B cell (primary cell): ENCODE results near the gene CACNA1D. TPM values are rescaled to one million over a fixed set of nuclear protein-coding genes. Genes with fewer than 3 reads are reported as not detected.

Experiments
- ATAC-seq: fragments of 200-7000 bp; cut with Tn5 transposase; one replicate; pipeline ENCODE4 v1.10.0; 2021; ENCODE audit warnings: low read depth, mild to moderate bottlenecking, moderate number of reproducible peaks, moderate library complexity
- CTCF ChIA-PET: fragments of 350-600 bp; sonication (Branson Sonifier 250); formaldehyde crosslinking; loops from one replicate; lab custom pipeline; 2021; ENCODE audit warnings: antibody characterized with exemption, inconsistent platforms; lab: Charles Lee
- POLR2A ChIA-PET: fragments of 350-600 bp; sonication (Branson Sonifier 250); formaldehyde crosslinking; loops from one replicate; lab custom pipeline; 2021; ENCODE audit warnings: antibody characterized with exemption; lab: Charles Lee
- DNase-seq: peaks from one replicate; pipeline ENCODE4 v3.0.0; 2013
- H2AFZ ChIP-seq: 2 replicates; pipeline ENCODE4 v1.6.1; 2012; ENCODE audit warnings: mild to moderate bottlenecking, low read depth, low read length; ENCODE audit not compliant: insufficient read depth, poor library complexity, severe bottlenecking
- H3K27ac ChIP-seq, 2 donors: 1 replicate in 1 of 2; 2 replicates in 1 of 2; pipeline ENCODE4 v1.5.1; 2012 to 2013; ENCODE audit warnings: low read length in 2 of 2, mild to moderate bottlenecking in 2 of 2, moderate library complexity in 1 of 2
- H3K27me3 ChIP-seq, 4 experiments: fragments of 200-600 bp in 1 of 4; sonication (generic) in 1 of 4; replicated peaks in 1 of 4; 1 replicate in 2 of 4; 2 replicates in 2 of 4; pipeline versions ENCODE4 v1.6.1 to v1.7.0; 2013 to 2016; ENCODE audit warnings: low read length in 3 of 4, mild to moderate bottlenecking in 2 of 4, mixed read lengths in 1 of 4, moderate library complexity in 1 of 4; ENCODE audit not compliant: insufficient read depth in 4 of 4, control insufficient read depth in 3 of 4; ENCODE audit errors: control extremely low read depth in 1 of 4
- H3K36me3 ChIP-seq, 2 experiments: replicated peaks in 1 of 2; 1 replicate in 1 of 2; 2 replicates in 1 of 2; pipeline versions ENCODE4 v1.6.1 to v1.7.1; 2013; ENCODE audit warnings: low read length in 1 of 2; ENCODE audit not compliant: insufficient read depth in 2 of 2, control insufficient read depth in 1 of 2; ENCODE audit errors: control extremely low read depth in 1 of 2, extremely low read depth in 1 of 2
- H3K4me1 ChIP-seq, 2 donors: fragments of 200-600 bp in 1 of 2; sonication (generic) in 1 of 2; 1 replicate in 1 of 2; 2 replicates in 1 of 2; pipeline versions ENCODE4 v1.5.1 to v1.6.1; 2013 to 2017; ENCODE audit warnings: low read length in 2 of 2; ENCODE audit not compliant: control insufficient read depth in 2 of 2, insufficient read depth in 2 of 2
- H3K4me2 ChIP-seq: replicated peaks from 2 replicates; pipeline ENCODE3; 2012; ENCODE audit warnings: mild to moderate bottlenecking, low read depth, low read length; ENCODE audit not compliant: poor library complexity, severe bottlenecking
- H3K4me3 ChIP-seq, 5 experiments: fragments of 200-600 bp in 1 of 5; sonication (generic) in 1 of 5; 1 replicate in 3 of 5; 2 replicates in 2 of 5; pipeline versions ENCODE4 v1.5.1 to v1.7.0; 2011 to 2016; ENCODE audit warnings: low read length in 4 of 5, mild to moderate bottlenecking in 4 of 5, low read depth in 2 of 5, control low read depth in 1 of 5, moderate library complexity in 1 of 5; ENCODE audit not compliant: insufficient read depth in 1 of 5; ENCODE audit errors: control extremely low read depth in 1 of 5, extremely low read depth in 1 of 5
- H3K79me2 ChIP-seq: fragments of 200-600 bp; sonication (generic); one replicate; pipeline ENCODE4 v1.6.0; 2016; ENCODE audit warnings: low read length; ENCODE audit not compliant: control insufficient read depth, insufficient read depth
- H3K9ac ChIP-seq: fragments of 200-600 bp; sonication (generic); 2 replicates; pipeline ENCODE4 v1.6.1; 2017; ENCODE audit warnings: mild to moderate bottlenecking, low read length, moderate library complexity
- H3K9me3 ChIP-seq, 3 donors: one replicate each; pipeline versions ENCODE4 v1.6.1 to v1.7.1; 2013; ENCODE audit warnings: low read length in 2 of 3; ENCODE audit not compliant: control insufficient read depth in 2 of 3, insufficient read depth in 1 of 3; ENCODE audit errors: control extremely low read depth in 1 of 3
- H4K20me1 ChIP-seq: 2 replicates; pipeline ENCODE4 v1.6.0; 2012; ENCODE audit warnings: mild to moderate bottlenecking, low read length; ENCODE audit not compliant: insufficient read depth, control insufficient read depth, poor library complexity, severe bottlenecking
- H3K27ac Mint-ChIP-seq: one replicate; pipeline ENCODE4 v1.8.0; 2021; ENCODE audit warnings: mixed read lengths
- H3K27me3 Mint-ChIP-seq: one replicate; pipeline ENCODE4 v1.8.0; 2021; ENCODE audit warnings: mixed read lengths
- H3K4me1 Mint-ChIP-seq: one replicate; pipeline ENCODE4 v1.8.0; 2021; ENCODE audit warnings: mixed read lengths
- H3K4me3 Mint-ChIP-seq: one replicate; pipeline ENCODE4 v1.8.0; 2021; ENCODE audit warnings: mixed read lengths
- H3K9me3 Mint-ChIP-seq: one replicate; pipeline ENCODE4 v1.8.0; 2022; ENCODE audit warnings: mixed read lengths; ENCODE audit not compliant: insufficient read depth
- CTCF ChIP-seq: fragments of 200-600 bp; IDR thresholded peaks from one replicate; pipeline ENCODE4 v1.8.0; 2022; ENCODE audit warnings: antibody characterized with exemption, mild to moderate bottlenecking
- EZH2 ChIP-seq: IDR thresholded peaks from 2 replicates; pipeline ENCODE4 v1.6.1; 2012; ENCODE audit warnings: borderline replicate concordance, low read depth, mild to moderate bottlenecking, moderate library complexity, low read length; ENCODE audit not compliant: insufficient read depth, poor library complexity, severe bottlenecking
- WGBS: methylation state at CpG from one replicate; pipeline ENCODE4 v1.1.5; 2013; ENCODE audit warnings: missing lambda C conversion rate; ENCODE audit not compliant: insufficient coverage; 5-methylcytosine and 5-hydroxymethylcytosine counted together
- intact Hi-C: fragments of 100-400 bp; cut with micrococcal nuclease; formaldehyde crosslinking; loops from one replicate; pipeline ENCODE4 v1.10.0; 2022
- polyA plus RNA-seq: library from polyadenylated mRNA; depleted of rRNA; stranded (reverse); fragments of >200 nt; gene quantifications from 2 replicates; pipeline ENCODE4 v1.2.3, GENCODE V29; 2012
- total RNA-seq, 2 donors: library from RNA; stranded (reverse); fragments of 120-200 nt in 1 of 2; gene quantifications; 1 replicate in 1 of 2; 2 replicates in 1 of 2; pipeline versions ENCODE4 v1.2.3 to v1.2.4, GENCODE V29; 2013 to 2022

The CACNA1D gene
- total and polyA plus RNA-seq, 2 donors (not counting 1 experiment from before 2014, with no cell fraction given): 0.06 to 0.07 TPM

- no peak overlapping the region for H3K4me3 ChIP-seq
- ATAC-seq: no peak
- no peaks in the 10 kb centered on the region for H3K79me2 ChIP-seq
- H3K27me3 ChIP-seq: peaks cover 0 to 5% (median 0%) of the 10 kb centered on the region in 4 experiments
- peaks cover 11% of the 10 kb centered on the region for H3K27me3 Mint-ChIP-seq
- no peaks in the 10 kb centered on the region for H4K20me1 ChIP-seq
- H3K9ac ChIP-seq: no peak overlapping the region
- H3K4me1 ChIP-seq: no peaks in the 10 kb centered on the region
- H3K9me3 Mint-ChIP-seq: no peaks in the 10 kb centered on the region
- no peak for DNase-seq
- intact Hi-C loops: no loop called here
- no peaks in the 10 kb centered on the region for H3K36me3 ChIP-seq
- no peak for TF ChIP-seq EZH2
- no peak for TF ChIP-seq CTCF
- no peaks in the 10 kb centered on the region for H3K4me1 Mint-ChIP-seq
- no peaks in the 10 kb centered on the region for H3K9me3 ChIP-seq
- no peak overlapping the region for H3K4me3 Mint-ChIP-seq
- ChIA-PET POLR2A (no interaction called here), CTCF (no interaction called here)
- H3K27ac ChIP-seq: no peak overlapping the region
- H3K4me2 ChIP-seq: no peak overlapping the region
- H3K27ac Mint-ChIP-seq: no peak overlapping the region
- 80% methylated on average over 2 of the region's 4 CpGs for WGBS
- H2AFZ ChIP-seq: no peak overlapping the region
These were observed 149.3 kb downstream of the CACNA1D start for GRCh38 chr3:53643757-53644156.

GRCh38 chr3:53645754-53646153 lies 151.3 kb downstream of the CACNA1D start:
- ATAC-seq: no peak
- H3K36me3 ChIP-seq: no peaks in the 10 kb centered on the region
- H3K9ac ChIP-seq: no peak overlapping the region
- no peak for DNase-seq
- Mint-ChIP-seq H3K4me3 (no peak overlapping the region), H3K4me1 (peaks cover 11% of the 10 kb centered on the region), H3K9me3 (no peaks in the 10 kb centered on the region), H3K27ac (no peak overlapping the region), H3K27me3 (peaks cover 11% of the 10 kb centered on the region)
- H3K27ac ChIP-seq: no peak overlapping the region
- peaks cover 0 to 5% (median 0%) of the 10 kb centered on the region in 4 experiments for H3K27me3 ChIP-seq
- intact Hi-C loops: no loop called here
- POLR2A ChIA-PET: no interaction called here
- peaks cover 0 to 8% of the 10 kb centered on the region in 2 donors for H3K4me1 ChIP-seq
- H3K4me2 ChIP-seq: no peak overlapping the region
- no peak for TF ChIP-seq EZH2
- TF ChIP-seq CTCF: no peak
- H2AFZ ChIP-seq: no peak overlapping the region
- no peaks in the 10 kb centered on the region for H3K79me2 ChIP-seq
- 98% methylated on average over 3 of the region's 3 CpGs for WGBS
- H4K20me1 ChIP-seq: no peaks in the 10 kb centered on the region
- H3K4me3 ChIP-seq: no peak overlapping the region
- H3K9me3 ChIP-seq: no peaks in the 10 kb centered on the region
- CTCF ChIA-PET: no interaction called here
